Left cardiac atrium (tissue), 4 donors: ENCODE results near the gene LRRC34. TPM values are rescaled to one million over a fixed set of nuclear protein-coding genes. Genes with fewer than 3 reads are reported as not detected.

Experiments used
- ATAC-seq, 2 donors: fragments of 200-7000 bp; cut with Tn5 transposase; one replicate each; pipeline ENCODE4 v1.9.1; 2020; ENCODE audit warnings: mild to moderate bottlenecking in 2 of 2, moderate library complexity in 2 of 2
- DNase-seq: peaks from one replicate; pipeline ENCODE4 v3.0.0-alpha.2; 2020
- intact Hi-C, 2 donors: fragments of 100-400 bp; cut with DNase I; formaldehyde crosslinking; loops; one replicate each; pipeline versions ENCODE4 v1.14.1 to v1.15.1; 2022 to 2023
- total RNA-seq, 2 donors: library from RNA; stranded (reverse); fragmentation: NEBNext Ultra II Directional; extraction: Animal tissue kit (Norgen Biotek cat#: 25700); gene quantifications; one replicate each; pipeline ENCODE4 v1.2.1, GENCODE V29; 2021
- donor health status: DM: no; HTN: yes; CAD: no.
- donor health status: DM: no; HTN: yes; CAD: no; lungs with severe emphysema.
- donor health status: DM: yes; HTN: yes; CAD: no.
- donor health status: Dilated cardiomyopathy.

Gene LRRC34
- total RNA-seq, 2 donors from 2014 or later: 2.1 to 2.7 TPM

DNA sequence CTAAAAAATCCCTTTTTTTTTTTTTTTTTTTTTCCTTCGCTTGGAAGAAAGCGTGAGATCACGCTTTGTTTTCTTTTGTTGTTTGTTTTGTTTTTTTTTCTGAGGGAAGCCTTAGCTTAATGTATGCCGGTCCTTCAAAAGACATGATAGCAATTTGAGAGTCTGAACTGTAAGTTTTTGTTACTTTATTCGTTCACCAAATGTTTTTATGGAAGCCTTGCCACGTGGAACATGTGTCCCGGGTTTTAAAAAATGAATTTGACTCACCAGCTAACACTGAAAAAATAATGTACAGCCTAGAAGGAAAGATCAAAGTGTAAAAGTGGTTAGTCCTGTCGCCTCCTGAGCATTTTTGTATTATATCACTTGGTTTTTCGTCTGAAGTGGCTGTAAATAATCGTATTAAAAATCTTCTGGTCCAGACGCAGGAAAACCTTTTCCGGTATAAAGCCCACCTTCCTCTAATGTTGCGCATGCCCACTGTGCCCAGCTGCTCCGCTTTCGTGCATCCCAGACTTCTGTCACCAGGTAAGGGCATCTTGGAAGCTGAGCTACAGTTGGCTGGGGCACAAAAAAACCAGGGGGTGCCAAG, 40.3 kb downstream of the LRRC34 start:
- ATAC-seq: peak; percentile 69 to 80
- intact Hi-C loops: no loop called here
- DNase-seq: peak; percentile 77

DNA sequence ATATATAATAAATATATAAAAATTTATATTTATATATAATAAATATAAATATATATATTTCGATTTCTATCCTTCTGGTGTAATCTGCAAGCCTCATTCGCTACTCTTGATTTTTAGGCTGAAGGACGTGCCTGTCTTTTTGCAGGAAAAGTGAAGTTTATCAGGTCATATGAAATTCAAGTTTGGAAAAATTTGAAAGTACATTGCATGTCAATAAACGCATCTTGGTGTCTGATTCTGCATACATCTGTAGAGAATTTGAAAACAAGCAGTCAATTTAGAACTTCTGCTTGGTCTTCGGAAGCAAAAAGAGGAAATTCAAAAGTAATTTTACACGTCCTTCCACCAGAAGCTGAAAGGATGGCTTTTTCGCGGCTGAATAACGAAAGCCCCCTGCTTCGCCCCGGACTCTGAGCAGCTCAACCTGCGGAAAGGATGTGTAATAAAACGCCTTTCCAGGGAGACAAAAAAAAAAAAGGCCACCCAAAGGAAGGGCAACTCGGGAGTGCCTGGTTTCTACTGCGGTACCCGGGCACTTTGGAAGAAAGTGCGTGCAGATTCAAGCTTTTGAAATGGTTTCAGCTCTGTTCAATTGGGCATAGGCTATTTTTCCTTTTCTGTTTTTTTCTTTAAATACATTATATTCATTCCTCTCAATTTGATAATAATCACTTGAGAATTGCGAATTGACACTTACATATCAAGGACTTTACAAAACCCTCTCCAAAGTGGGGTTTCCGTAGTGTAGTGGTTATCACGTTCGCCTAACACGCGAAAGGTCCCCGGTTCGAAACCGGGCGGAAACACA, 41.0 kb downstream of the LRRC34 start:
- ATAC-seq (peak; percentile 32 to 49), DNase-seq (peak; percentile 58)
- intact Hi-C loops: no loop called here

DNA sequence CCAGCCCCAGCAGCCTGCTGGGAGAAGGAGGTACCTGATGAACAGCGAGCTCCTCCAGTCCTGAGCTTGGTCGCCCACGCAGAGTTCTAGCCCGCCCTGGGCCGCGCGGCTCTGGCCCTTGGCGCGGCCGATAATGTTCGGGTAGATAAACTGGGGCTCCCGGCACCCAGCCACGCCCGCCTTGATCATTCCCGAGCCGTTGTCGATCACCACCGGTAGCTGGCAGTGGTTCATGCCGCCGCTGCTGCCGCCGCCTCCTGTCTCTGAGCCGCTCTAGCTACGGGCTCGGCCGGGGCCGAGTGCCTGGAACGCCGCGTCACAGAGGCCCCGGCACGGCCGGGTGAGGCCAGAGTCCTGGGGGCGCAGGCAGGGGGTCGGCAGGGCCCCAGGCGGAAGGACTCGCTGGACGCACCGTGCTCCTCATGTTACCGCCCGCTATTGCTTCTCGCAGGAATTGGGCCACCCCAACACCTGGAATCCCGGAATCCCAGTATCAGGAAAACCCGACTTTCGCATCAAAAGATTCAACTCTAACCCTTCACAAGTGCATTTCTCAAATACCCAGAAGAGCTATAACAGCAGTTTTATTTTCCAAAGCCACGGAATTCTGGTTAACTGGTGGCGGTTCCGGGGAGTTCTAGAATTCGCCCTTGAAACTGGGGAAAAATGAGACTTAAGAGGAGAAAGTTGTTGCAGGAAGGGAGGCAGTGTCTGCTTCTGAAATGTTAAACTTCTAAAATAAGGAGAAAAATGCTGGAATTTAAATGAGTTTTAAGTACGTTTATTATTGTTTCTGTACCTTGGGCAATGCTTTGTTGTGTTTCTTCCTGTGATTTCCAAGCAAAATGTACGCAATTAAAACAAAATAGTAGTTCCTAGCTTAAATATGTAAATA, 43.2 kb downstream of the LRRC34 start, which contains the start of gene ACTRT3:
Gene ACTRT3 (minus strand): TSS at position 275 of the 895 bp plus-strand sequence. CDS start 41 bp downstream, at position 234.
- peak; percentile 6 to 8 for ATAC-seq
- intact Hi-C loops: no loop called here

DNA sequence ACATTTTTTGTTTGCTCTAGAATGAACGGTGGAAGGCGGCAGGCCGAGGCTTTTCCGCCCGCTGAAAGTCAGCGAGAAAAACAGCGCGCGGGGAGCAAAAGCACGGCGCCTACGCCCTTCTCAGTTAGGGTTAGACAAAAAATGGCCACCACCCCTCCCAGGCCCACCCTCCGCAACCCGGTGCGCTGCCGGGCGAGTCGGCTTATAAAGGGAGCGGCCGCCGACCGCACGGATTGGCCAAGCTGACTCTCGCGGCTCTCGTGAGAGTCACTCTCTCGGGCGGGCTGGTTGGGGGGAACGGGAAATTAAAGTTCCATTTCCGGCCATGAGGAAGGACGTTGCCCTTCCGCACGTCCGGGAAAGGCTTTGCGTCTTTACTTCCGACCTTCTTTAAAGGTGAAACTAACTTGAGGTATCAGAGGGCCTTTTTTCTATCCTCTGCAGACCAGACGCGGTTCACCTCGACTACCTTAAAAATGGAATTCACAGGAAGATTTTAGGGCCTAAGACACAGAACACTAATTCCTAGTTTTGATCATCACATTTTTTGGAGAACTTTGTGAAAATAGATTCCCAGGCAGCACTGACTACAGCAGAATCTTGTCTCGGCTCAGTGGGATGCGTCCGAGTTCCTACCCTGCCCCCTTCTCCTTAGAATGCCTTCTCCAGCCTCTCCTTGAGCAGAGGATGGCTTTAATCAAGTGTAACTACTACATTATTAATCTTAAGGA, 47.7 kb downstream of the LRRC34 start, which contains the start of gene TERC:
Gene TERC (minus strand): TSS at position 179 of the 731 bp plus-strand sequence.
- peak; percentile 94 for DNase-seq
- ATAC-seq: peak; percentile 96 to 97
- intact Hi-C loops: loop anchor here in 1 of 2 donors (5.0 kb wide), 1 partner anchor 202 kb away; the partner anchor contains the start of gene SEC62

More for the DNA sequence above, 43.2 kb downstream of the LRRC34 start, which contains the start of gene ACTRT3:
- DNase-seq: peak; percentile 84

DNA sequence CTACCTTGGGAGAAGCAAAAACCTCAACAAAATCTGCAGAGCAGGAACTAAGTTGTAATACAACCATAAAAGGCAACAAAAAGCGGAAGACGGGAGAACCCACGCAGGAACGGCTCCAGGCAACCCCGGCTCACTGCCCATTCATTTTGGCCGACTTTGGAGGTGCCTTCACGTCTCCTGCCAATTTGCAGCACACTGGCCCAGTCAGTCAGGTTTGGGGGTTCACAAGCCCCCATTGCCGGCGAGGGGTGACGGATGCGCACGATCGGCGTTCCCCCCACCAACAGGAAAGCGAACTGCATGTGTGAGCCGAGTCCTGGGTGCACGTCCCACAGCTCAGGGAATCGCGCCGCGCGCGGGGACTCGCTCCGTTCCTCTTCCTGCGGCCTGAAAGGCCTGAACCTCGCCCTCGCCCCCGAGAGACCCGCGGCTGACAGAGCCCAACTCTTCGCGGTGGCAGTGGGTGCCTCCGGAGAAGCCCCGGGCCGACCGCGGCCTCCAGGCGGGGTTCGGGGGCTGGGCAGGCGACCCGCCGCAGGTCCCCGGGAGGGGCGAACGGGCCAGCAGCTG, 48.3 kb downstream of the LRRC34 start:
- intact Hi-C loops: loop anchor here in 1 of 2 donors (5.0 kb wide), 1 partner anchor 203 kb away; the partner anchor contains the start of gene SEC62
- ATAC-seq (peak; percentile 73 to 75), DNase-seq (peak; percentile 77)

DNA sequence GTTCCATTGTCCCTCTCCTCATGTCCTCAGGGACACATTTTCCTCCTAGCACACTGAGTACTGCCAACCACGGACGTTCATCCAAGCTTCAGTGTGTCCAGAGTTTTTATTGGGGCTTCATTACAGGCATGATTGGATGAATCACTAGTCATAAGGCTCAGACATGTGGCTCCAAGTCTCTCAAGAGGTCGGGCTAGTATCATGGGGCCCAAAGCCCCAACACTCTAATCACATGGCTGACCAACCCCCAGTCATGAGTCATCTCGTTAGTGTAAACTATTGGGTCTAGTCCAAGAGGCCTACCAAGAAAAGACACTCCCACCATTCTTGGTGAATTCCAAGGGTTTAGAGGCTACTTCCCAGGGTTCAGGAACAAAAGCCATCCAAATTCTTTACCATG, 52.2 kb downstream of the LRRC34 start:
- DNase-seq (no peak), ATAC-seq (no peak)
- intact Hi-C loops: loop anchor here in 1 of 2 donors (5.0 kb wide), 1 partner anchor 207 kb away; the partner anchor contains the start of gene SEC62

DNA sequence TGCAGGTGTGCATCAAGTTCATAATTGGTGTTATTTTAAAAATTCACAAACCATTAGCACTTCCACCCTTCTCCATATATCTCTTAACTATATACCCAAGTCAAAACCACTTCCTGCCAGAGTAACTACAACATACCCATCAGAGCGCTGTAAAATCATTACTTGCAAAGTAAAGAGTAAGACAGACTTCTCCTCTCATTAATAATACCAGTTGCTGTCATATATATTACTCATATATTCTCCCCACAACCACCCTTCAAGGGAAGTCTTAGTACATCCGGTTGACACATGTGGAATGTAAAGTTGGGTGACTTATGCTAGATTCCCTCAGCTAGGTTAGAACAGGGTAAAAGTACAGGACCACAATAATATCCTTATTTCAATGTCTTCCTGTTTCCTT, 53.4 kb downstream of the LRRC34 start:
- intact Hi-C loops: no loop called here
- DNase-seq: no peak
- no peak for ATAC-seq

DNA sequence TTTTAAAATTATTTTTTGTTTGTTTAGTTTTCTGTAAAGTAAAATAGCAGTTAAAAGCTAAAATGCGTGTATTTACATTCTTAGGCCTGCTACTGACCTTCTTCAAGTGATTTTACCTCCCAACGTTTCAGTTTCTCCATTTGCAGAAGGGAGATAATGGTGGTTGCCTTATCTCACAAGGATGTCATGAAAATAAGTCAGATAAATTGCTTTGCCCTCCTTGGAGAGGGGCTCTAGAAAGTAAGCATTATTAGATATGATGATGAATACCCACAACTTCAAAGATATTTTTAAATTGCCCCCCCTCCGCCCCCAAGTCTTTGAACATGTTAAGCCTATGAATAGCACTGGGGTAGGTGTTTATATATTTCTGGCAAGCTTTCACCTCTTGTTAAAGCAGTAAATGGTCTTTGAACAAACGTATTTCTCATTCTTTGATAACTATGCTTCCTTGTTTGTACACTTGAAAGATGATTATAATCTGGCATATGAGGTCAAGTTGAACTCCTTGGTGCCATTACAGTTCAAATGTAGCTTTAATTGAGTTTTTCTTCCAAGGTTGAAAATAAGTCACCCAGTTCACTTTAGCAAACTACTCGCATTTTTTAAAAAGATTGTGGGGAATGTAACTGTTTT, 54.2 kb downstream of the LRRC34 start:
- DNase-seq: no peak
- ATAC-seq: no peak
- intact Hi-C loops: no loop called here

DNA sequence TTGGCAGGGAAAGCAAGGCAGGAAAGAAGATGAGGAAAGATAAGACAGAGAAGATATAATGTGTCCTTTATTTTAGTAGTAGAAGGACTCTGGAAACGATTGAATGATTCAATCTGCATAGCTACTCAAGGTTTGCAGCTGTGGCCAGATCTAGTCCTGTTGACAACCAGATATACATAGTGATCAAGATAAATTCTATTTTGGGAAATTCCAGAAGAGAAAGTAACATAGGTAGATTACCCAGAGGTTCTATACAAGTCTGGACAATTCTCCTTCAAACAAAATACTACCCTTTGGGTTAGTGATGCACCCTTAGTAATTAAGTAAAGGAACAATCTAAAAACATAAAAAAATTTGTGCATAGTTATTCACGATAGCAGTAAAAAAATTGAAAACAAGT, 57.2 kb downstream of the LRRC34 start:
- DNase-seq (no peak), ATAC-seq (no peak)
- intact Hi-C loops: no loop called here

DNA sequence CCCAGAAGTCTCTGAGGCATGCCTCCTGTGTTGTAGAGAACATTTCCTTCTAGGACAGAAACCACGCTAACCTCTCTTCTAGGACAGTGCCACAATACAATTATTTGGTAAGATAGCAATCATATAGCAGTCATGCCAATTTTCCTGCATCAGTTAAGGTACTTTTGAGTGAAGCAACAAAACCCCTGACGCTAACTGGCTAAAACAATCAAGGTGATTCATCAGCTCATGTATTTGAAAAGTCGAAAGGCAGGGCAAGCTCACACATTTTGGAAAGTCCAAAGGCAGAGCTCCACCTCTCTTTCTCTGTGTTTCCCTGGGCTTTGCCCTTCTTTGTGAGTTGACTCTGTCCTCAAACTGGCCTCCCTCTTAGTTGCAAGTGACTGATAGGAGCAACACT, 58.0 kb downstream of the LRRC34 start:
- intact Hi-C loops: no loop called here
- ATAC-seq (no peak), DNase-seq (no peak)

DNA sequence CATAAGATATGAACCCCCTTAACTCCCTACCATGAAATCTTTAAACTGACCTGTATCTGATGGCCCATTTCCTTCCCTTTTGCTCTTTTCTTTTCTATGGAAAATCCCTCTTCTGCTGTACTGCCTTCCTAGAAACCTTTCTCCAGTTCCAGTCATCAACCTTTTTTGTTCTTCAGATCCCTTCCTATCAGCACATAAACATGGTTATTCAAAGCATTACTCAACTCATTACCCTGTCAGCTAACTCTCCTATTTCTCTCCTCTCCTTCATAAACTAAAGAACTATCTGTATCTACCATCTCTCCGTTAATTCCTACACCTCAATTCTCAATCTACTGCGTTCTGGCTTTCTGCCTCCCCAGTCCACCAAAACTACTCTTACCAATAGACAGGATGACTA, 60.8 kb downstream of the LRRC34 start:
- intact Hi-C loops: no loop called here
- DNase-seq (no peak), ATAC-seq (no peak)

DNA sequence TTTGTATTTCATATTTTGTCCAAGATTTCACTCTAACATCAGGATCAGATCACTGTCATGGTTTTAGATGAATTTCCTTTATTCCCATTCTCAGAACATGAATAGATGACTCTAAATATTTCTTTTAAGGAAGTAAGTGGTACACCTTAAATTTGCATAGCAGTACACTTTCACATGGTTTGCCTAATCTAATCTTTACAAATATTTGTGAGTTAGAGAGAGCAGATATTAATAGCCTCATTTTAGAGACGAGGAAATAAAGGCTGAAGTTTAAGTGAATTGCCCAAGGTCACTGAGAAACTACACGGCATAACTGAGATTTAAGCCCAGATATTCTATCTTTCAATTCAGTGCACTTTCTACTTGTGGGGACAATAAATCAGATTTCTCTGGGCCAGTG, 62.0 kb downstream of the LRRC34 start:
- intact Hi-C loops: no loop called here
- no peak for ATAC-seq
- no peak for DNase-seq

DNA sequence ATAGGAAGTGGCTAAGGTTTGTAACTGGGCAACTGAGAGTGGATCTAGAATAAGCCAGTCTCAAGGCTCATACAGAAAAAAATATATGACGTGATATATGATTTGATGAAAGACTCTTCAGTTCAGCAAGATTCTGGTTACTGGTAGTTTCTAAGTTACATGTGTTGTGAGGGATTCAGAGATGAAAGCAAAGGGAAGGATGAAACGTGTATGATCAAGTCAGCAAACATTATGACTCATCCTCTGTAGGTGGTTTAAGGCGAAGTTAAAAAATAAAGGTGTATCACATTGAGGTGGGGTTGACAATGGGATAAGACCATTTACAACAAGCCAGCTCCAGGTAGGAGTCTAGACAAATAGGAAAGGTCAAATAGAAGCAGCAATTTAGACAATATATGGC, 64.0 kb downstream of the LRRC34 start:
- ATAC-seq: no peak
- DNase-seq: no peak
- intact Hi-C loops: no loop called here

DNA sequence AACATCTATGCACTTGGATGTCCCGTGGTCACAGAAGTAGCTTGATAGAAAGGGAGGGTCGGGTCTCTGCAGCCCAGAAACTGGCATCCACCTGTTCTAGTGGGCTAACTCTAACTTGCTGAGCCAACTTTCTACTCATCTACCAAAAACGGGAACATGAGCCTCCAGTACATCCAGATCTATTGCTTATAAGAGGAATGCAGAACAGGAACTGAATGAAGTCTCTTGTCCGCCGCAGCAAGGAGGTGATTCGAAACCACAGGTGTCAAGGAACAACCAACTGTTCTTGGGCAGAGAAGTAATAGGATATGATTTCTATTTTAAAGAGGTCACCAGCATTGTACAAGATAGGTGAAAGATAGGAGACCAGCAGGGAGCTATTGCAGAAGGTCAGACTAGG, 65.8 kb downstream of the LRRC34 start:
- DNase-seq (no peak), ATAC-seq (no peak)
- intact Hi-C loops: no loop called here

DNA sequence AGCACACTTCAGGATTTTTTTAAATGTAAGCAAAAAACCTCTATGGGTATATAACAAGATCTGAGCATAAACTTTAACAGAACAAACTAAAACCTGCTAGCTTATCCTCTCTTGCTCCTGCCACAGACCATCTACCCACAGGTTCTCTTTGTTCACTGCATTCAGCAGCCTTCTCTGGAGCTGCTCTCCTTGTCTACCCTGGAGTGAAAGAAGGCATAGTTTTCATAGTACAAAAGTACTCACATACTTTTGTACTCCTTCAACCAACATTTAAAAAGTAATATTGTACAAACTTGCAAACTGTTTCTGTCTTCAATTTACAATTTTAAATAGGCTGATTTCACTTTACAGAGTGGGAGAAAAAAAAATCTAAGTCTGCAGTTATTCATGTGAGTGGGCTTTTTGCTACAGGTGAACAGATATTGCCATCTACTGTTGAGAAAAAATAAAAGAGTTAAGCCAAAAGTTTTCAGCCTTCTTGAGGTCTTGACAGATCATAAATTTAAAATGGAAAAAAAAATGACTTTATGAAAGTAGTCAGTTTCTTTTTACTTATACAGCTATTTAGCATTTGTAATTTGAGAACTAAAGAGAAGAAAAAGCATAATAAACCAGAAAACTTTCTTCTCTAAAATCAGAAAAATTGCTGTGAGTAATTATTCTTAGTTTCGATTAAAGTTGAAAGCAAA, 68.2 kb downstream of the LRRC34 start:
- intact Hi-C loops: loop anchor here in 1 of 2 donors (5.0 kb wide), 2 partner anchors 597 to 882 kb away; no protein-coding TSS in a partner anchor
- no peak for ATAC-seq

More for the DNA sequence above, 68.2 kb downstream of the LRRC34 start:
- no peak for DNase-seq
